Fibroblast of the aortic adventitia (primary cell): Measurements from ENCODE around the gene IGSF6. TPM values are rescaled to one million over a fixed set of nuclear protein-coding genes. Genes with fewer than 3 reads are reported as not detected.

Source experiments
- DNase-seq: peaks from one replicate; pipeline ENCODE4 v3.0.0-alpha.2; 2010; ENCODE audit warnings: low read depth
- H3K4me3 ChIP-seq: 2 replicates; pipeline ENCODE4 v1.5.1; 2011; ENCODE audit warnings: low read depth, mild to moderate bottlenecking, control low read depth, low read length, moderate library complexity
- CTCF ChIP-seq: IDR thresholded peaks from 2 replicates; pipeline ENCODE4 v1.5.1; 2011; ENCODE audit warnings: mild to moderate bottlenecking, low read length, control low read depth, inconsistent platforms; ENCODE audit not compliant: insufficient read depth
- small RNA-seq: library from RNA; depleted of rRNA; stranded (forward); fragments of <200 nt; gene quantifications from one replicate; pipeline ENCODE3, GENCODE V24; 2012
- total RNA-seq: library from RNA; depleted of rRNA; stranded (reverse); fragments of >200 nt; gene quantifications from 2 replicates; pipeline ENCODE4 v1.2.3, GENCODE V29; 2012; ENCODE audit warnings: low replicate concordance

Gene IGSF6
- total RNA-seq, 1 donor, result not detected

GRCh38 chr16:21590796-21591195, 61.6 kb downstream of the IGSF6 start:
- DNase-seq, result peak; percentile 49

GRCh38 chr16:21590287-21590686, 62.1 kb downstream of the IGSF6 start:
- no peak overlapping the region for H3K4me3 ChIP-seq
- TF ChIP-seq CTCF, result no peak
- no peak for DNase-seq

More at GRCh38 chr16:21590796-21591195, 61.6 kb downstream of the IGSF6 start:
- no peak overlapping the region for H3K4me3 ChIP-seq
- TF ChIP-seq CTCF, result no peak

- DNase-seq, result no peak
- no peak for TF ChIP-seq CTCF
- no peak overlapping the region for H3K4me3 ChIP-seq
Measured at GRCh38 chr16:21589551-21589950, 62.9 kb downstream of the IGSF6 start.

Small RNAs within 50 kb of the gene (small RNA-seq; reads per million reads assigned to genes)
- 0.51 reads per million for gene RNU6-1005P
- gene RNU6-196P, result not detected

Other genes with a start within 250 kb of the IGSF6 start
- gene METTL9, start 53.0 kb downstream of the IGSF6 start, total RNA-seq, result 221 and 390 TPM in 2 replicates
- gene OTOA, start 11.4 kb upstream of the IGSF6 start, total RNA-seq, result 0.09 TPM in 1 of 2 replicates, not detected in the other
- gene NPIPB4, start 205.1 kb upstream of the IGSF6 start, total RNA-seq, result 24.8 and 54.0 TPM in 2 replicates